Measurements from ENCODE around the gene CAMK2D. TPM values are rescaled to one million over a fixed set of nuclear protein-coding genes. Genes with fewer than 3 reads are reported as not detected.

Gene CAMK2D
- polyA plus RNA-seq, 6 donors from 2014 or later = 75.5 to 84.9 (median 81.8) TPM

DNA sequence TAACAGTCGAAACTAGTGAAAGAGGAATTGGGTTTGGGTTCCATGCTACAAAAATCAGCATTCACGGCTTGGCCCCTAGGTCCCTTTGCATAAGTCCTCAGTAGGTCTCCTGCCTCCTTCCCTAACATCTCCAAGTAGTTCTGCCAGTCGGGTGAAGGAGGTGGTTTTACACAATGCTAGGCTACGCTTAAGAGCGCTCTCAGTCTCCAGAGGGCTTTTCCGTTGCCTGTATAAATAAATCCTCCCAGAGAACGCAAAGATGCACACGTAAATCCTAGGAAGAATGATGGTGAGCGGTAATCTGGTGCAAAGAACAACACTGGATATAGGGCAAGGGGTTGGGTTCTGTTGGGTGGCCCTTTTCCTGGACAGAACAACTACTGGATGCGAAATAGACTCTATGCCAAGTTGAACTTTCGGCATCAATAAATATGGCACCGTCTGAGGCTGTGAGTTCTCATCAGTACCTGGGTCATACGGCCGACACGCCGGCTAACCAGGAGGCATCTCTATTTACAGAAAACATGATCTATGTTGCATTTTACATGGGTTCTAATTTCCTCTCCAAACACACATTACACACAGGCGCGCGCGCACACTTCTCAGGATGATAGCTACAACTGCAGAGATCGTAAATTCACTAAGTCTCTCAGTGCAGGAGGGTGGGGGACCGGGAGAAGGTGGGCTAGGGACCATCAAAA is 1.3 kb downstream of the CAMK2D start:
- peak; percentile 40 for DNase-seq
- Mint-ChIP-seq H3K4me1 (peaks cover 33 to 46% (median 34%) of the 10 kb centered on the region in 3 donors), H3K27me3 (no peaks in the 10 kb centered on the region), H3K9me3 (no peaks in the 10 kb centered on the region), H3K27ac (peak overlapping the region; percentile 91 to 99 (median 98)), H3K4me3 (peak overlapping the region; percentile 96 to 100 (median 99)), H3K36me3 (peaks cover 5 to 8% of the 10 kb centered on the region in 2 donors)
- ATAC-seq (ENCODE audit: low read depth in 2 of 2) = no peak

DNA sequence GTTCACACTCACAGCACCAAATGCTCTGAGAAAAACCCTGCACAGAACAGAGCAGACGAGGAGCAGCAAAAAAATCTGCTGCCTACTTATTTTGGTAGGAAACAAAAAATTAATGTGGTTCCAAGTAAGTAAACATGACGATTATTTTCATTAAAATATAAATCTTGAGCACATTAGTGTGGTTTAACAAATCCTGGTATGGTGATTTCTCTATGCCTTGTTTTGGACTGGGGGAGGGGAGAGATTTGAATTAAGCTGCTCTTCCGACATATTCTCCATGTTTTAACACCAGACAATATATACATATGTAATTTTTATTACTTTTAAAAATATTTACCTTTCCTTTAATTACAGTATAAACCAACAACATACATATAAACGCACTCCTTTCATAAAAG is 1.8 kb downstream of the CAMK2D start:
- Mint-ChIP-seq H3K27ac (peak overlapping the region; percentile 91 to 99 (median 98)), H3K9me3 (no peaks in the 10 kb centered on the region), H3K36me3 (peaks cover 5 to 8% of the 10 kb centered on the region in 2 donors), H3K4me1 (peaks cover 34 to 52% (median 37%) of the 10 kb centered on the region in 3 donors), H3K27me3 (no peaks in the 10 kb centered on the region), H3K4me3 (peak overlapping the region; percentile 96 to 100 (median 99))
- no peak for ATAC-seq (ENCODE audit: low read depth in 2 of 2)
- DNase-seq = no peak

DNA sequence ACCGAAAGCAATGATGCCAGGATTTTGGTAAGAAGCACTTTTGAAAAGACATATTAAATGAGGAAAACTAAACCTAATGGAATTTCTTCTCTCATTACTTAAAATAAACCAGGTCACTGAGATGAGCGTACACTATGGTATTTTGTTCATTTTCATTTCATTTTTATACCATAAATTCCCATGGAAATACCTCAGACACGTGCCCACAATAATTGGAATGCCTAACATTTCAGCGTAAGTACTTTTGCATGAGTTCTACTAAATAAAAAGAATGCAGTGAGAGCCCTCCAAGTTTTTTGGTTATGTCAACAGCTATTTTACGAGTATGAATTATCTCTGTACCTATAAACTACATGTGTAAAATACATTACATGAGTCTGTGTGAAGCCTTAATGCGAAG is 3.2 kb downstream of the CAMK2D start:
- no peak for DNase-seq
- Mint-ChIP-seq H3K4me3 (peak overlapping the region; percentile 62 to 99 (median 88)), H3K27me3 (no peaks in the 10 kb centered on the region), H3K36me3 (peaks cover 5 to 8% of the 10 kb centered on the region in 2 donors), H3K27ac (peak overlapping the region in 4 of 6 donors; percentile 13 to 85 (median 65)), H3K9me3 (no peaks in the 10 kb centered on the region), H3K4me1 (peaks cover 34 to 58% (median 41%) of the 10 kb centered on the region in 3 donors)
- ATAC-seq (ENCODE audit: low read depth in 2 of 2) = no peak

DNA sequence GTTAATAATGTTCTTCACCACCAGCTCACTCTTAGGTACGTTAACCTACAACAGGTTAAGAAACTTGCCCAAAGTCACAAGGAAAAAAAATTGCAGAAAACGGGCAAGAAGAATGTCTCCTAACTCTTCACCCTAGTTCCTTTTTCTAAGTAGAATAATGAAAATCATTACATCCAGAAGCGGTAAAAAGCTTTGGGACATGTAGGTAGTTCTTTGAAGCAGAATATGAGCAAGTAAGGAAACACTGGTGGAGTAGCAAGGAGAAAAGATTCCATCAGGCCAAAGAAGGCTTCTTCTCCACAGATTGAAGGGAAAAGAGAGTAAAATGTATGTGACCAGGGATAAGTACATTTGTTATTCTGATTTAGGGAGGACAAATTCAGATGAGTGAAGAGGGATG is 4.1 kb downstream of the CAMK2D start:
- no peak for ATAC-seq (ENCODE audit: low read depth in 2 of 2)
- H3K4me3 Mint-ChIP-seq = peak overlapping the region in 5 of 8 donors; percentile 21 to 99 (median 76)
- peak overlapping the region; percentile 16 to 95 (median 50) for H3K27ac Mint-ChIP-seq
- peaks cover 34 to 57% (median 46%) of the 10 kb centered on the region in 3 donors for H3K4me1 Mint-ChIP-seq
- H3K27me3 Mint-ChIP-seq = no peaks in the 10 kb centered on the region
- no peak for DNase-seq
- no peaks in the 10 kb centered on the region for H3K9me3 Mint-ChIP-seq
- peaks cover 8 to 10% of the 10 kb centered on the region in 2 donors for H3K36me3 Mint-ChIP-seq

DNA sequence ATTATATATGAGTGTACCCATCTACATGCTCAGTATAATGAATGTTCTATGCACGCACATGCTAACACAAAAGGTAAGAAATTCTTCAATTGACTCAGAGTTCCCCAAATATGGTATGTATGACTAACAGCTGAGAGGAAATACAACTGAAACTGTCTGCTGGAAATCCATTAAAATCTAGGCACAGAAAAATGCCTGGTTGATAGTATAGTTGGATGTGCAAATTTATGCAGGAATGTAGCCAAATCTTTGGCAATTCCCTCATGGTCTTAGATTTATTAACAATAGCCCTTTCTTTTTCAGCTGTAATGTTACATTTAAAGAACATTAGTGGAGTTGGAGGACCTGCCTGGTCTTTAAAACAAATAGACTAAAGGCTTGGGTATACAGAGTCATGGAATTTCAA is 5.5 kb downstream of the CAMK2D start:
- peak overlapping the region in 2 of 8 donors; percentile 2 to 99 for H3K4me3 Mint-ChIP-seq
- ATAC-seq (ENCODE audit: low read depth in 2 of 2) (no peak), DNase-seq (no peak)
- H3K9me3 Mint-ChIP-seq = no peaks in the 10 kb centered on the region
- no peaks in the 10 kb centered on the region for H3K27me3 Mint-ChIP-seq
- H3K36me3 Mint-ChIP-seq = peaks cover 11 to 13% of the 10 kb centered on the region in 2 donors
- H3K27ac Mint-ChIP-seq = no peak overlapping the region
- H3K4me1 Mint-ChIP-seq = peaks cover 35 to 56% (median 48%) of the 10 kb centered on the region in 3 donors

DNA sequence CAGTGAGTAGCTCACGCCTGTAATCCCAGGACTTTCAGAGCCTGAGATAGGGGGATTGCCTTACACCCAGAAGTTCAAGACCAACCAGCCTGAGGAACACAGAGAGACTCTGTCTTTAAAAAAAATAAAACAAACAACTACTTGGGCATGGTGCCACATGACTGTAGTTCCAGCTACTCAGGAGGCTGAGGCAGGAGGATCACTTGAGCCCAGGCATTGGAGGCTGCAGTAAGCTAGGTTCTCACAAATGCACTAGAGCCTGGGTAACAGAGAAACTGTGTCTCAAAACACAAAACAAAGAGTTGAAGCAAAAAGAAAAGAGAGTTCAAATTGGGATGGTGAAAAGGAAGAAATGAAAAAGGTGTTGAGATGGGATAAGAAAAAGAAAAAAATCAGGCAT is 10.8 kb downstream of the CAMK2D start:
- DNase-seq = no peak
- peak overlapping the region in 3 of 6 donors; percentile 12 to 67 (median 57) for H3K27ac Mint-ChIP-seq
- no peaks in the 10 kb centered on the region for H3K27me3 Mint-ChIP-seq
- peaks cover 0 to 2% (median 0%) of the 10 kb centered on the region in 7 donors for H3K9me3 Mint-ChIP-seq
- no peak for ATAC-seq (ENCODE audit: low read depth in 2 of 2)
- H3K36me3 Mint-ChIP-seq = peaks cover 15 to 28% of the 10 kb centered on the region in 2 donors
- H3K4me3 Mint-ChIP-seq = peak overlapping the region in 1 of 8 donors; percentile 11
- peaks cover 33 to 51% (median 36%) of the 10 kb centered on the region in 3 donors for H3K4me1 Mint-ChIP-seq

DNA sequence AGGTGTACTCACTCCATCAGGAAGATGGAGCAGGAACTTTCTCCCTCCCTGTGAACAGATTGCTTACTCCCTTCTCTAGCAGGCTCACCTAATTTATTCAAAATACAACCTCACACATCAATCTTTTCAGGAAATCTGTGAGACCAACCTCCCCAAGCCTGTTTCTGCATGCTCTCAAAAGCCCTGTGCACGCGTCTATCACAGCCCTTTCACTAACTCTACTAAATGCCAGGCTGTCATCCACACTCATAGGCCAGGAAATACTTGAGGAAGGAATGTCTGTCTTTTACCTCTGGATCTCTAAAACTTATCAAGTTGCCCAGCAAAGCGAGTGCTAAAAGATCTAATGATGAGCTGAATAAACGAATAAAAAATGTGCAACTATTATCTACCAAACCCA is 11.2 kb downstream of the CAMK2D start:
- Mint-ChIP-seq H3K36me3 (peaks cover 15 to 28% of the 10 kb centered on the region in 2 donors), H3K4me3 (peak overlapping the region in 1 of 8 donors; percentile 30), H3K27me3 (no peaks in the 10 kb centered on the region), H3K27ac (peak overlapping the region in 3 of 6 donors; percentile 8 to 57 (median 50)), H3K4me1 (peaks cover 30 to 48% (median 32%) of the 10 kb centered on the region in 3 donors), H3K9me3 (peaks cover 0 to 2% (median 0%) of the 10 kb centered on the region in 7 donors)
- ATAC-seq (ENCODE audit: low read depth in 2 of 2) (no peak), DNase-seq (no peak)

DNA sequence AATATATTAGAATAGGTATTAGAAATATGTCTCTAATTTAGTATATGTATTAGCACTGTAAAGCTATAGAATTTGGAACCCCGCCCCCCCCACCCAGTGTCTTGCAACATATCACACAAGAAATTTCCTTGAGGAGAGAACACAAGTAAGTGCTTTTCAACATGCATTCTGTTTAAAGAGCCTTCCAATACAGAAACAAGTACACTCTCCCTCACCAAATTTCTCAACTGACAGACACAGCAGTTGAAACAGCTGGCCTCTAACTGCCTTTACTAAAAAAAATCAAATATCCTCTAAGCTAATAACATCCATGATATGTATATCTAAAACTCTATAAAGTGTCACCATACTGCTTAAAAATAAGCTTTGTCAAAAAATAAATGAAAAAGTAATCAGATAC is 12.4 kb downstream of the CAMK2D start:
- Mint-ChIP-seq H3K27me3 (no peaks in the 10 kb centered on the region), H3K36me3 (peaks cover 15 to 28% of the 10 kb centered on the region in 2 donors), H3K9me3 (peaks cover 0 to 2% (median 0%) of the 10 kb centered on the region in 7 donors), H3K27ac (peak overlapping the region in 1 of 6 donors; percentile 80), H3K4me1 (peaks cover 27 to 38% (median 30%) of the 10 kb centered on the region in 3 donors), H3K4me3 (no peak overlapping the region)
- DNase-seq (no peak), ATAC-seq (ENCODE audit: low read depth in 2 of 2) (no peak)

DNA sequence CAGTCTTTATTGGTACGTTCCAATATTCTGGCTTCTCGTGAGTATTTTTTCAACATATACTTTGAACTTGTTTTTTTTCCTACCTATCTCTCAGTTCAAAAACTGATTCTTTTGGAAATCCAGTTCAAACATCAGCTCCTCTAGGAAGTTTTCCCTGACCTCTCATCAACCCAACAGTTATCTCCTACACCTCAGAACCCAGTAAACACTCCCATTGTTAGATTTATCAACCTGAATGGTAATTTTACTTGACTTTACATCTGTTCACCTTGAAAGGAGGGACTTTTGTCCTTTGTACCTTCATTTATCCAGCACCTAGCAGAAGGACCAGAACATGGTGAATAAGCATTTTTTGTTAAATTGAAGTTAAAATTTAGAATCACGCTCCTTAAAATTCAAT is 13.6 kb downstream of the CAMK2D start:
- H3K4me1 Mint-ChIP-seq = peaks cover 23 to 33% (median 30%) of the 10 kb centered on the region in 3 donors
- DNase-seq (no peak), ATAC-seq (ENCODE audit: low read depth in 2 of 2) (no peak)
- no peak overlapping the region for H3K4me3 Mint-ChIP-seq
- no peaks in the 10 kb centered on the region for H3K27me3 Mint-ChIP-seq
- H3K9me3 Mint-ChIP-seq = peaks cover 0 to 2% (median 0%) of the 10 kb centered on the region in 7 donors
- peaks cover 15 to 28% of the 10 kb centered on the region in 2 donors for H3K36me3 Mint-ChIP-seq
- peak overlapping the region in 3 of 6 donors; percentile 35 to 82 (median 69) for H3K27ac Mint-ChIP-seq

DNA sequence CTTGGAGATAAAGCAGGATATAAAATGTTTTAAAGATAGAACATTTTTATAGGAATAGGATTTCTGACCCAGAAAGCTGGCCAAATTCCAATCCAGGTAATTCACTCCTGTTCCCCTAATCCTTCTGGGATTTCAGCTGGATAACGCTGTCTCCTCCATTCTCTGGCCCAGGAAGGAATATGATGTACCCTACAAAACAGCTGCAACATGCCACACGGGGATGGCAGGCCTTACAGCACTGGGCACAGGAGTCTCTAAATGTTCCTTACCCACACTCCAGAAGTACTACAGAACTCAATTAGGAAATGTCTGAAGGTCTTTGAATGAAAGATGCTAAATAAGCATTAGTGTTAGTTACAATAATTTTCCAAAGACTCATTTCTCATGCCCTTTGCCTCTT is 15.8 kb downstream of the CAMK2D start:
- Mint-ChIP-seq H3K36me3 (peaks cover 18 to 19% of the 10 kb centered on the region in 2 donors), H3K4me1 (peaks cover 23 to 40% (median 31%) of the 10 kb centered on the region in 3 donors), H3K4me3 (no peak overlapping the region), H3K9me3 (no peaks in the 10 kb centered on the region), H3K27me3 (no peaks in the 10 kb centered on the region), H3K27ac (peak overlapping the region in 3 of 6 donors; percentile 18 to 87 (median 69))
- DNase-seq (no peak), ATAC-seq (ENCODE audit: low read depth in 2 of 2) (no peak)

DNA sequence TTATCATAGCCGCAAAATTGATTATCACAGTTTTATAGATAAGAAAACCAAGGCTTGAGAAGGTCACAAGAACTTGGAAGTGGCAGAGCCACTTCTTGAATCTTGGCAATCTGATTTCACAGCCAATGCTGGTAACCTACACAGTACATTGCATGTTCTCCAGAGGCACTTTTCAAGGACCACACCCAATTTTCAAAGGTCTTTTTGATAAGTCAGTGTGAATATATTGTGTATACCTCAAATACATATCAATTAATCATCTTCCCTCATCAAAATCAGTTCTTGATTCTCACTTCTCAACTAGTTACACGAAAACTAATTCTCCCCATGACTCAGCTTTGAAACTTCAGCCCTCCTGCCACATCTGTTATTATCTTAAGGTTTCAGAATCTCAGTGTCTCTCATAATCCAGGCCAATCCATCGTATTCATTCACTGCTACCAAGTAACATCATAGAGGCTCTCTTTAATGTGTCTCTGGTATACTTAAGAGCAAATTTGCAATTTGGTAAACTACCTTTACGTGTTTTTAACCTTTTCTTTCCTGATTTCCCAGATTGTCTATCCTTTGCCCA is 16.8 kb downstream of the CAMK2D start:
- DNase-seq (no peak), ATAC-seq (ENCODE audit: low read depth in 2 of 2) (no peak)
- Mint-ChIP-seq H3K4me1 (peaks cover 22 to 40% (median 31%) of the 10 kb centered on the region in 3 donors), H3K36me3 (peaks cover 16 to 17% of the 10 kb centered on the region in 2 donors), H3K9me3 (no peaks in the 10 kb centered on the region), H3K27me3 (no peaks in the 10 kb centered on the region), H3K27ac (no peak overlapping the region), H3K4me3 (no peak overlapping the region)

DNA sequence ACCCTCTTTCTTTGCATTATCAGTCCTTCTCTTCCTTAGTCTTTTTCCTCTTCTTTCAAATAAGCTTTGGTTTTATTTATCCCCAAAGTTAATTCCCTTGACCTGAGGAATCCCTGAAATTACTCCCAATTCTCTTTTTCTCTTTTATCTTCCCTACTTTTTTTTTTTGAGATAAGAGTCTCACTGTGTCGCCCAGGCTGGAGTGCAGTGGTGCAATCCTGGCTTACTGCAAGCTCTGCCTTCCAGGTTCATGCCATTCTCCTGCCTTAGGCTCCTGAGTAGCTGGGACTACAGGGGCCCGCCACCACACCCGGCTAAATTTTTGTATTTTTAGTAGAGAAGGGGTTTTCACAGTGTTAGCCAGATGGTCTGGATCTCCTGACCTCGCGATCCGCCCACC is 17.8 kb downstream of the CAMK2D start:
- Mint-ChIP-seq H3K4me3 (no peak overlapping the region), H3K9me3 (no peaks in the 10 kb centered on the region), H3K27ac (no peak overlapping the region), H3K4me1 (peaks cover 28 to 45% (median 40%) of the 10 kb centered on the region in 3 donors), H3K36me3 (peaks cover 16 to 17% of the 10 kb centered on the region in 2 donors), H3K27me3 (no peaks in the 10 kb centered on the region)
- ATAC-seq (ENCODE audit: low read depth in 2 of 2) = no peak
- no peak for DNase-seq

DNA sequence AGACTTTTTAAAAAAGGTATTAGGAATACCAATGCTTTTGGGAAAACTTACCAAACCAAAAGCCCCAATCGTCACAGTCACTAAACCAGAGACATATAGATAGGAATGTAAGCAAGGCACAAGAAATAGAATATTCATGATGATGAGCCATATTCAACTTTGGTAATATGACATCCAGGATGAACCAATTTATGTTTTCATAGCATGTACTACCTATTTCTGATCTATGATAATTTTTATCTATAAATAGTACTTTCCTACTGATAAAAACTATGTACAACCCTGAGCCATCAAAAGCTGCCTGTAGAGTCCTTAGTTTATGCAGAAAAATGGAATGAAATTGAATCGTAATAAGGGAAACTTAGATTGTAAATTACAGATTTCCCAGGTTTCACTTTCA is 18.9 kb downstream of the CAMK2D start:
- Mint-ChIP-seq H3K4me3 (no peak overlapping the region), H3K27me3 (no peaks in the 10 kb centered on the region), H3K9me3 (no peaks in the 10 kb centered on the region), H3K36me3 (peaks cover 9 to 12% of the 10 kb centered on the region in 2 donors), H3K4me1 (peaks cover 23 to 45% (median 34%) of the 10 kb centered on the region in 3 donors), H3K27ac (peak overlapping the region in 5 of 6 donors; percentile 0 to 80 (median 61))
- no peak for ATAC-seq (ENCODE audit: low read depth in 2 of 2)
- no peak for DNase-seq
